NCI-H1436 (cell line): ENCODE results near the gene SH2B3.
"Not testable (repeated sequence)": the region's sequence is repeated elsewhere in the genome, so short reads cannot be mapped to it uniquely, and the experiment has no call there.

Experiments used
- DNase-seq: peaks from one replicate; lab custom pipeline; 2025; lab: John Stamatoyannopoulos, UW

The SH2B3 gene

DNA sequence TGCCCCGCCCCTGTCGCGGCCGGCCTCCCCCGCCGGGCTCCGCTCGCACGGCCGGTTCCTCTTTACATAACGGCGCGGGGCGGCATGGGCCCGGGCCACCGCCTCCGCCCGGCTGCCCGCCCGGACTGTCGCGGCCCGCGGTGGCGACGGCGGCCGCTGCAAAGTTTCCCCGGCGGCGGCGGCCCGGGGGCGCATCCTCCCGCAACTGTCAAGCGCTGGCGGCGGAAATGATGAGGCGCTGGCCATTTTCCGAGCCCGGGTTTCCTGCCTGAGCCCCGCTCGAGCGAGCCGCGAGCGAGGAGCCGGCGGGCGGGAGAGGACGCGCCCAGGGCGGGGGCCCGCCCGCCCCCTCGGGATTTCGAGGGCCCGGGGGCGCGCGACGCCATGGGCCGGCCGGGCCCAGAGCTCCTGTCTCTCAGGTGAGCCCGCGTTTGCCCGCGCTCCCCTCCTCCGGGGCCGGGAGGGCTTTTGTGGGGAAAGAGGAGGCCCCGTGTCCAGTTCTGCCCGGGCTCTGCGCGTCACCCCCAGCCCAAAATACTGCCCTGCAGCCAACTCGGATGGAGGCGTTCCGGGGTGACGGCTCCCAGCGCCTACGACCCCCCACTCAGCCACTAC is at the start of gene SH2B3:
Gene SH2B3, plus strand, starts transcription at position 65 of the 615 bp plus-strand sequence. CDS start 12,223 bp downstream, outside the sequence.
- DNase-seq, result peak; percentile 37

DNA sequence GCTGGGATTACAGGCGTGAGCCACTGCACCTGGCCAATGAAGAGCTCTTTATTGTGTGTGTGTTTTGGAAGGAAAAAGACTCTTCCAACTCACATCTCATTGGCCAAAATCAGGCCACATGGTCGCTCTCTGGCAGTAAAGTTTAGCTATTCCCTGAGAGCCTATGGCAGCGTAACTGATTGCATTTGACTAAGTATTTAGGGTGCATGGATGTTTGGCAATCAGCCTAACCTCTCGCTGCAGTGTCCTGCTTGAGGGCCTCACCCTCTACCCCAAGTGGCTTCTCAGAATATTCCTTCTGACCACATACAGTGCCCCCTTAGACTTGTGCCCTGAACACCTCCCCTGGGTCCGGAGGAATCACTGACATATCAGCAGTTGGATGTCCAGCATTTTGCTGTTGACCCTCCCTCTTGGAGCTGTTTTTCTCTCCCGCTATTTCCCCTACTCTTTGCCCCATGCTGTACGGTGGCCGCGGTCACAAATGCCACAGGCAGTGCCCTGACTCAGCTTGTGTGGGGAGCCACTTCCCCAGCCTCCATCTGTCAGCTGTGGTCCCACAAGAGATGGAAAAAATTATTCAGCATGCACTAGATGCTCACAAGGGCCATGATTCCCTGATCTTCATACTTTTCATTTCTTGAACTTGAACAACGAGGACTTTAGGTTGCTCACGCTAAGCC is 46.4 kb upstream of the SH2B3 start:
- DNase-seq, result no peak

DNA sequence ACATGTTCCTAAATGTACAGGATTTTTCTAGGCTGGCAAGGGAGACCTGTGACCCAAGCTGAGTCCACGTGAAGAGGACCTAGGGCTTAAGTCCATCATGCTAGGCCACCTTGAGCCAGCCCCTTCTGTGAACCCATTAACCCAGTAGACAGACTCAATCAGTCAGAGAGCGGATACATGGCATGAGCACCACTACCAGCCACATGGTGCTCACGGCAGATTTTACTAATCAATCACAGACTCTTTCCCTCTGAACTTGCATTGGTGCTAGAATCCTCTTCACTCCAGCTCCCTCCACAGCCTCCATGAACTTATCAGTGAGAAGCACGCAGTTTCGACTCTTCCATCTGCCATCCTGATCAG is 45.8 kb upstream of the SH2B3 start:
- no peak for DNase-seq

DNA sequence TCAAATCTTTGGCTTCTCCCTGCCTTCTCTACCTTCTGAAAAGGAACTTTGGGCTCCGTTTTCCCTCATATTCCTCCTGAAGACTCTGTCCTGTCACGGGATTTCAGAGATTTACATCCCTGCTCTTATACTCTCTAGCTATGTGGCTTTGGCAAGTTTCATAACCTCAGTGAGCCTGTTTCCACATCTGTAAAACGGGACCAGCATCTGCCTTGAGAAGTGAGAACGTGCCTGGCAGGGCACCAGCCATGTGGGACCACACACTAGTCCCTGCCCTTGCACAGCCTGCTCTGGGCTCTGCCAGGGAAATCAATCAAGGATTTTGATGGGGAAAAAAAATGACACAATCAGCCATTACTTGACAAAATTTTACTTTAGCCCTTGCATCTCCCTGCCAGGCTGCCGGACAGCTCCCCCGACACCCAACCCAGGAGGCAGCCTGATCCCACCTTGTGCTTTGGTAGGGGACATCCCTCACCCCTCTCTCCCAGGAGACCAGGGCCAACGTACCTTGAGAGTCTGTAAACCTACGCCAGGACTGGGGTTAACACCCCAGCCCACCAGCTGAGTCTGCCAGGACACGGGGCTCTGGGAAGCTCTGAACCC is 45.3 kb upstream of the SH2B3 start:
- DNase-seq, result no peak

DNA sequence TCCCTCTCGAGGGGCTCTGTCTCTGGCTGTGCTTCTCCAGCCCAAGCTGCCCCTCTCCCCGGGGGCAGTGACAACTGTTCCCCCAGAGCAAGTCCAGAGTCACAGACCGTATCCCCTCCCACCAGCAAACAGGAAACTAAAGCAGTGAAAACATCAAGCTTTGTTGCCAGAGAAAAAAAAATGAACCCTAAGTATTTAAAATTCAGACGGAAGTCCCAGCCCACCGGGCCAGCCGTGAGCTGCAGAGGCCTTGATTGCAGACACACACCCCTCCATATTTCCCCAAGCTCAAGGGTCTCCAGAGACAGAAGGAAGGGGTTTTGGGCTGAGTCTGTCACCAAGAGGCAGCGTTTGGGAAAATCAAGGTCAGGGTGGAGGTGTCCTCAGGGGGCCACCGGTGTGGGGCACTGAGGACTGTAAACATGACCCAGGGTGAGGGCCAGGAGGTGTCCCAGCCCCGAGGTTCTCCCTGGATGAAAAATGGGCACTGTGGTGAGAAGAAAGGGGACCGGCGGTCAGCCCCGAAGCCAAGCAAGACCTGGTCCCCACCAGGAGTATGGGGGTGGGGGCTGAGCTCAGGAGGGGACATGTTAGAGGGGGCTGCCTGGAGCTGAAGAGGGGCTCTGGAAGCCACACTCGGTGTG is 44.5 kb upstream of the SH2B3 start:
- no peak for DNase-seq

DNA sequence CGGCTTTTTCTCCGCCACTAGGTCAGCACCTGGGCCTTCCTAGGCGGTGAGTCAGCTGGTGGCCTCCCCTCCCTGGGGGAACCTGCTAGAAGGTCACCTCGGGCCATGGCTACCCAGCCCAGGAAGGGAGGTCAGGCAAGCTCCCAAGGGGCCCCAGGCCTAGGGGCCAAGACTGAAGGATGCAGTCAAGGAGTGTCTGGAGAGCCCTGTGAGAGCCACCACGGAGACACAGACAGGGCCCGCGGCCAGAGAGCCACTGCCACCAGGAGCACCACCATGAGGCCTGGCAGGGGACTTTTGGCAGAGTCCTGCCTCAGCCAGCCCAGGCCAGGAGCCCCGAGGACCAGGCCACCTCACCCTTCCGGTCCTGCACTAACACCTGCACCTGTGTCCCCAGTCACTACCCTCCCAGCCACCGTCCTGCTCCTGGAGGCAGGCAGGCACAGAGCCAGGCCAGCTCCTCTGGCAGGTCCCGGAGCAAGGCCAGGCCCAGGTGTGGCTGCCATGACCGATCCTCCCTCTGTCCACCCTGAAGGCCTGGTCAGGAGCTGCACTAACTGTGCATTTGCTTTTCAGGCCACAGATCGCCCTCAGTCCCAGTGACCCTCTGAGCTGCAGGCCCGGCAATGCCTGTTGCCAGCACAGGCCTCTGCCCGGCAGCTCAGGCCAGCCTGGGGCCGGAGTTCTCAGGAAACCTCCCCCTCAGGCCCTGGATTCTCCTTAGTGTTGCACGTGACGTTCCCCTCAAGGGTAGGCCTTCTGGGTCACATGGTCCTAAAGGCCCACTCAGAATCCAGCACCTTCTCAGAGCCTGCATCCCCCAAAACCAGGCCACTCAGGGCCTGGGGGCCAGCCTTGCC is 43.8 kb upstream of the SH2B3 start:
- no peak for DNase-seq

DNA sequence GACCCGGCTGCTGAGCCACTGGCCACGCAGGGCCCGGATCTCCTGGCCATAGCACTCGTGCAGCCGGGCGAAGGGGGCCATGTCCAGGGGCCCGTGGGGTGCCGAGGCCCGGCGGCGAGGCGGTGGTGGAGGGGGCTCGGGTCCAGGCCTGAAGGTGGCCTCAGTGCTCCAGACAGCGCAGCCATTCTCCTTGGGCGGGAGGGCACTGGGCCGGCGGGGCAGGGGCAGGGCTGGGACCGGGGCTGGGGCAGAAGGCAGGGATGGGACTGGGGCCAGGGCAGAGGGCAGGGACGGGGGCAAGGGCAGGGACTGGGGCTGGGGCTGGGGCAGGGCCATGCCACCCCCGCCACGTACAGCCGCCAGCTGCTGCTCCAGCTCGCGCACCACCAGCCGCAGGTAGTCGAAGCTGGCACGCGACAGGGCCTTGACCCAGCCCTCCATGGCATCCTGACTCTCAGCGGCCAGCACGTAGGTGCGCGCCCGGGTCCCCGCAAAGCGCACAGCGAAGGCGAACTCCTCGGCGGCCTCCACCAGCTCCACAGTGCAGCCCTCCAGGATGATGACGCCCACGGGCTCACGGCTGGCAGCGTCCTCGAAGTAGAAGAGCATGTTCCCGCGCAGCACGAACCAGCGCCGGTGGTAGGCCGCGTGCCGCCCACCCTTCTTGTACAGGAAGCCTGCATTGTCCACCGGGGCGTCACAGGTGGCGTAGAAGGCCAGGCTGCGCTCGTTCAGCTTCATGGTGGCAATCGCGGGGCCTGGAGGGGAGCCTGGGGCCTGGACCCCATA is 42.8 kb upstream of the SH2B3 start:
- no peak for DNase-seq

DNA sequence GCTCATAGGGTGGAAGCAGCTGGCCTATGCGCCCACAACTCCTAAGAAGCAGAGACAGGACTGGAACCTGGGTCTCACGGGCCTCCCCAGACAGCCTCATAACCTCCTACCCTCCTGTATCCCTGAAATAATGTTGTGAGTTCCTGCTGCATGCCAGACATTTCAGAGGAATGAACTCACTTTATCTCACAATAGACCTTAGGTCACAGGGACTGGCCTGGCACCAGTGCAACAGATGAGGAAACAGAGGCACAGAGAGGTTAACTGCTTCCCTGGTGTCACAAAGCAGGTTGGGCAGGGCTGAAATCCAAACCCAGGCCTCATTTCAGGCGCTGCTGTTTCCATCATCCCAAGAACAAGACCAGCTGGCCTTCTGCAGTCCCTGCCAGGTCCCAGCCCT is 42.1 kb upstream of the SH2B3 start:
- DNase-seq, result no peak

DNA sequence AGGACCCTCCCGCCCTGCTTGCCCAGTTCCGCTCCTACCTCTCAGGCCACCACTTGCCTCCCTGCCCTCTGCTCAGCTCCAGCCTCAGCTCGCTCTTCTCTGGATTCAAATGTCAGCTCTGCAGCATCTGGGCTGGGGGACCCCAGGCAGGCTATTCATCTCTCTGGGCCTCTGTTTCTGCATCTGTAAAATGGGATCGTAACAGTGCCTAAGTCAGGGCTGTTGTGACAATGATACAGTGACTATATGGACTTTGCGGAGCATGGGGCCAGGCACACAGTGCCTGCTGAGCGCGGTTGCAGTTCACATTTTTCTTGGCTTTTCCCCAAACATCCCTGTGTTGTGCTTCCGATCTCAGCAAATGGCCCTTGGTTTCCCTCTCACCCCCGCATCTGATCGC is 39.6 kb upstream of the SH2B3 start:
- no peak for DNase-seq

DNA sequence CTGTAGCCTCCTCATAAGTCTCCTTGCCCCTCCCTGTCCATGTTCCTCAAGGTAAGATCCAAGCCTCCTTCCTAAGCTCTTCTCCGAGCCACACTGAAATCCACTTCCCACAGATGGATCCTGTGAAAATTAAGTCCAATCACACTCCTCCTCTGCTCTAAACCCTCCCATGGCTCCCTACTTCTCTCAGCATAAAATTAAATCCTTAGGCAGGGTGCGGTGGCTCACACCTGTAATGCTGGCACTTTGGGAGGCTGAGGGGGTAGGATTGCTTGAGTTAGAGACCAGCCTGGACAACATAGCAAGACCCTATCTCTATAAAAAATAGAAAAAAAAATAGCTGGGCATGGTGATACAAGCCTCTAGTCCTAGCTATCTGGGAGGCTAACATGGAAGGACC is 39.1 kb upstream of the SH2B3 start:
- DNase-seq, result no peak

DNA sequence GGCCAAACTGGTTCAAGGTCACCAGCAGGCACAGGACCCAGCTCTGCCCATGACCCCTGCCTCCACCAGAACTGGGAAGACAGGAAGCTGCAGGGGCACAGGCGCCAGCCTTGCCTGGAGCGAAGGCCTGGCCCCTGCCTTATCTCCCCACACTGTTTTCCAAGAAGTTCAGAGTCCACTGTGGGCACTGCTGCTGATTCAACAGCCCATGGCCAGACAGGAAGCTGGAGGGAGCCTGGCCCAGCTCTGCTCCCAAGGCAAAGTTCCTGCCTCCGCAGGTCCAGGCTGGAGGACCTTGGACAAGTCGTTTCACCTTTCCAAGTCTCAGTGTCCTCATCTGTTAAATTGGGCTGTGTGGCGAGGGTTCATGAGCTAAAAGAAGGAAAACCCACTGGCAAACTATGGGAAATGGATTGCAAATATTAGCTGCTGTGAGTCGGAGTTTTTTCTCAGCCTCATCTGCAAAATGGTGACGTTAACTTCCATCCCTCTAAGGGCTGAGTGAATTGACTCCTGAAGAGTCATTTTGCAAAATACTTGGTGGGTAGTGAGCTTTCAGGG is 38.0 kb upstream of the SH2B3 start:
- DNase-seq, result no peak

DNA sequence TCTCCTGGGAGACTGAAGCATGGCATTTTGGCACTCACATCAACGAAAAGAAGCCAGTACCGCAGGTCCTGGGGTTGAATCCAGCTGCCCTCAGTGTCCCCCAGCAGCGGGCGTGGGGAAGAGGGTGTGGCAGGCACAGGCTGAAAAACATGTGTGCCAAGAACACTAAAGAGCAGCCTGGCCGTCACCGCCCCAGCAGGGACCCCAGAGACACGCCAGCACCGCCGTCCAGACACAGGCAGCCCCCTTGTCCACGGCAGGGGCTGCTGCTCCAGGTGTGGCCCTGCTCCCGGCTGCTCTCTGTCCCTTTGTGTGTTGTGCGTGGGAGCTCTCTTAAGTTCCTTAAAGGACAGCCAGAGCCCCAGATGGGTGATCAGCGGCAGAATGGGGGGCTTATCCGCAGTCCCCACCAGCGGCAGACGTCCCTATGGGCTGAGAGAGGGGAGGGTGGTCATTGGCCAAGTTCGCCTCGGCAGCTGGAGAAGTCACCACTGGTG is 37.4 kb upstream of the SH2B3 start:
- no peak for DNase-seq

DNA sequence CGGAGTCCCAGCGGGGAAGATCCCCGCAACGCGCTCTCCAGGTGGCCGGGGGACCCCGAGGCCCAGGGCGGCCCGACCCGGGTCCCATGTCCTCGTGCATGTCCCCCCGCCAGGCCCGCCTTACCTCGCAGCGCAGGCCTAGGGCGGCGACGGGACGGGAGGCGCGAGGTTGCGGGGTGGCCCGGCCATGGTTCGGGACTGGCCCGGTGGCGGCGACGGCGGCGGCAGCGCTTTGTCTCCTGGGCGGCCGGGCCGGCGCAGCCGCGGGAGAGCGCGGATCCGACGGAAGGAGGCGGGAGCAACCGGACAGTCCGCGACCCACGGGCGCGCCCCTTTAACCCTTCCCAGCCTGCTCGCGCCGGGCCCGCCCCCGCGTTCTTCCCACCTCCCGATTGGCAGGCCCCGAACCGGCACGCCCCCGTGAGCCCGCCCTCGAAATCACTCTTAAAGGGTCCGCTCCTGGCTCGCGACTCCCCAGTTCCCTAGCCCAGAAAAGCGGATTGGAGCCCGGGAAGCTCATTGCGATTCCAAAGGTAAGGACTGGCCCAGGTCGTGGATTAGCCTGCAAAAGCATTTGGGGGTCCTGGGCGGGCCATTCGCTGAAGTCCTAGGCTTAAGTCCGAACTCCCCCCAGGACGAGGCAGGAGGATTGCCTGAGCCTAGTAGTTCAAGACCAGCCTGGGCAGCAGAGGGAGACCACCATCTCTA is 36.8 kb upstream of the SH2B3 start, which contains the start of gene PHETA1:
Gene PHETA1, minus strand, starts transcription at position 308 of the 708 bp plus-strand sequence. CDS start 5,668 bp downstream, outside the sequence.
- peak; percentile 75 for DNase-seq

DNA sequence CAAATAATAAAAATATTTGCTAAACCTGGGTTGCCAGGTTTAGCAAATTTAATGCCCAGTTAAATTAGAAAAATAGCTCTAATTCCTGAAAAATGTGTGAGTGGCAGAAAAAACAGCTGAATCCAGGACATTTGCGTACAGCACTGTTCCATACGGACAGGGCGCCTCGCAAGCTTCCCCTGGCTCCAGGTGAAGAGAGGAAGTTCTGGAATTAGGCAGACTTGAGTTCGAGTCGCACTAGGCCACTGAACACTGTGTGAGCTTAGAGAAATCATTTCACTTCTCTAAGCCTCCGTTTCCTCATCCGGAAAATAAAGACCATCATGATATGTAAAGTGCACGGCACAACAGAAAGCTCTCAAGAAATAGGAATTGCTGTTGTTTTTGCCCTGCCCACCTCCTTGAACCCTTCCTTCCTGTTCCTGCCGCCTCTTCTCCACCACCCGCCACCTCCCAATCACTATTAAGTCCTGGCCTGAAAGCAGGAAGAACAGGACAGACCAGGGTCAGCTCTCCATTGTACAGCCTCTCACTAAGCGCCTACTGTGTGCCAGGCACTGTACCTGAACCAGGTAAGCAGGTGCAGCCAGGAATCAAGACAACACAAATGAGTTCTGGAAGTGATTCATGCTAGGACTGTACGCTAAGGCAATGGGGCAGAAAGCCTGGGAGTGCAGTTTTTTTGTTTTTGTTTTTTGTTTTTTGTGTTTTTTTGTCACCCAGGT is 36.1 kb upstream of the SH2B3 start:
- no peak for DNase-seq

DNA sequence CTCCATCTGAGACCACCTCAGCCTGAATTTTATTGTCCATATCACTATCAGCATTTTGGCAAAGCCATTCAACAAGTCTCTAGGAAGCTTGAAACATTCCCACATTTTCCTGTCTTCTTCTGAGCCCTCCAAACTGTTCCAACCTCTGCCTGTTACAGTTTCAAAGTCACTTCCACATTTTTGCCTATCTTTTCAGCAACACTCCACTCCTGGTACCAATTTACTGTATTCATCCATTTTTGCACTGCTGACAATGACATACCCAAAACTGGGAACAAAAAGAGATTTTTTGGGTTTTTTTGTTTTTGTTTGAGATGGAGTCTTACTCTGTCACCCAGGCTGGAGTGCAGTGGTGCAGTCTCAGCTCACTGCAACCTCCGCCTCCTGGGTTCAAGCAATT is 32.5 kb upstream of the SH2B3 start:
- DNase-seq, result not testable (repeated sequence)

DNA sequence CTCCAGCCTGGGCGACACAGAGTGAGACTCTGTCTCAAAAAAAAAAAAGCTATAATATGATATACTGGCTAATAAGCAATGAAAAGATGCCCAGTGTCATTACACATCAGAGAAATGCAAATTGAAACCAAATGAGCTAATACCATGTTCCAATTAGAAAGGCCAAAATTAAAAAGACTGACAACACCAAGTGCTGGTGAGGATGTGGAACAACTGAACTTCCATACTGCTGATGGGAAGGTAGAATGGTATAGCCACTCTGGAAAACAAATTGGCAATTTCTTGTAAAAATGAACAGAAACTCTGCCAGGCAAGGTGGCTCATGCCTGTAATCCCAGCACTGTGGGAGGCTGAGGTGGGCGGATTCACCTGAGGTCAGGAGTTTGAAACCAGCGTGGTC is 28.3 kb upstream of the SH2B3 start:
- no peak for DNase-seq

DNA sequence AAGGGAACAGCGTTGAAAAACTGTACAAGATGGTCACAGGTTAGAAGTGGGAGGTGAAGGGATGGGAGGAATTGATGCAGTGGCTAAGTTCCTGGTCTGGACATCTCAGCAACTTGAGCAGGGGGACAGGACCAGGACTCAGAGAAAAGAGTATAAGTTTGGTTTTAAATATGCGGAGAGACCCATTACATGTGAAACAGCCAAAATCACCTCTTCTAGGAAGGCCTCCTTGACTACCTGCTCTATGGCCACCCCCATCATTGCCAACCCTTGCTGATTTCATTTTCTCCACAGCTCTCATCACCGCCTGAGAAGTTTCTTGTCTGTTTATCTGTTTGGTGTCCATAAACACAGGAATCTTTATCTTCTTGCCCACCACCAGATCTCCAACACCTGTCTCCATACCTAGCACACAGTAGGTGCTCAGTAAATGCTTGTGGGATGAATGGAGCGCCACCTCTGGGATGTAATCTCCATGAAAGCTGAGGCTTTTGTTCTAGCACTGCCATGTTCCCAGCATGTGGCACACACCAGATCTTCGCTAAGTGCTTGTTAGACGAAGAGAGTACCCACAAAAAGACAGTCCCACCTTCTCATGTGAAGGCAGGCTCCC is 25.7 kb upstream of the SH2B3 start:
- DNase-seq, result no peak

DNA sequence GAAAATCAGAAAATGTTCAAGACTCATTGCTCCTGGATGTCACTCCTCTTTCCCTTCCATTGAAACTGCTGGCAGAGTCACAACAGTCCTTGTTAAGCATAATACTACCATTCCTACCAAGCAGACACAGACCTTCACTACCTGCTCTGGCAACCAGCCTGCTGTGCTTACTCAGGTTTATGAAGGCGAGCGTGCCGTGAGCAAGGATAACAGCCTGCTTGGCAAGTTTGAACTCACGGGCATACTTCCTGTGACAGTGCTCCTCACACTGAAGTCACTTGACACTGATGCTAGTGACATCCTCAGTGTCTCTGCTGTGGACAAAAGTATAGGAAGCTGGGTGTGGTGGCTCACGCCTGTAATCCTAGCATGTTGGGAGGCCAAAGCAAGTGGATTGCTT is 21.1 kb upstream of the SH2B3 start:
- DNase-seq, result no peak

DNA sequence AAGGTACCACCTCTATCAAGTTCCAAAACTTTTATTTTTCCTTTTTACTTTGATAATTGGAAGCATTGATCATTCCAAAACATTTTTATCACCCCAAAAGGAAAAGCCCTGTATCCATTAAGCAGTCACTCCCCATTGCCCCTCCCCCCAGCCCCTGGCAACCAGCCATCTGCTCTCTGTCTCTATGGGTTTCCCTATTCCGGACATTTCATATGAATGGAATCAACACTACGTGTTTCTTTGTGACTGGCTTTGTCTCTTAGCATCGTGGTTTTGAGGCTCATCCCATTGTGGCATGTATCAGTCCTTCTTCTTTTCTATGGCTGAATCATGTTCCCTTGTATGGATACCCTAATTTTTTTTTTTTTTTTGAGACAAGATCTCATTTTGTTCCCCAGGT is 18.8 kb upstream of the SH2B3 start:
- no peak for DNase-seq
